ENCODE measurements around the gene PADI1. TPM values are rescaled to one million over a fixed set of nuclear protein-coding genes. Genes with fewer than 3 reads are reported as not detected.

The PADI1 gene
- total RNA-seq, 1 experiment from 2014 or later, result not detected

DNA sequence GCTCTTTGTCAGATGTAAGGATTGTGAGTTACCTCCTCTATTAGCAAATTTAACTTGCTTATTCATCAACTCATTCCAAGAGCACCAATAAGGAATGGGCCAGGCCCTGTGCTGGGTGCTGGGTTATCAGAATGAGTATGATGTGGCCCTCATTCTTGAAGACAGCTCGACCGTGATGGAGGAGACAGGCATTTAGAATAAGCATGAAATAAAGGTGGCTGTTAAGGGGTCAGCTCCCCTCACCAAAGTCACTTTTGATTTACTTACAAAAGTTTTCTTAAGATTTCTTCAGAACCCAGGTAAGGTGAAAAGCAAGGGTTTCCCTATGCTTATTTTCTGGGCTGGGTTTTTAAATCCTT, 15.3 kb upstream of the PADI1 start:
- Histone ChIP-seq H3K36me3 (ENCODE audit: control insufficient read depth, insufficient read depth, low read length) (no peaks in the 10 kb centered on the region), H3K4me1 (no peaks in the 10 kb centered on the region), H3K4me3 (ENCODE audit: low read depth, low read length) (no peak overlapping the region), H3K27me3 (replicated peaks; ENCODE audit: control insufficient read depth, insufficient read depth, low read length) (no peaks in the 10 kb centered on the region), H3K9me3 (peaks cover 6% of the 10 kb centered on the region; the same call in 1 of the 2 replicates)
- no peaks in the 10 kb centered on the region for H3K36me3 Mint-ChIP-seq (ENCODE audit: insufficient read depth, unreplicated experiment)
- TF ChIP-seq, protein P1, sequence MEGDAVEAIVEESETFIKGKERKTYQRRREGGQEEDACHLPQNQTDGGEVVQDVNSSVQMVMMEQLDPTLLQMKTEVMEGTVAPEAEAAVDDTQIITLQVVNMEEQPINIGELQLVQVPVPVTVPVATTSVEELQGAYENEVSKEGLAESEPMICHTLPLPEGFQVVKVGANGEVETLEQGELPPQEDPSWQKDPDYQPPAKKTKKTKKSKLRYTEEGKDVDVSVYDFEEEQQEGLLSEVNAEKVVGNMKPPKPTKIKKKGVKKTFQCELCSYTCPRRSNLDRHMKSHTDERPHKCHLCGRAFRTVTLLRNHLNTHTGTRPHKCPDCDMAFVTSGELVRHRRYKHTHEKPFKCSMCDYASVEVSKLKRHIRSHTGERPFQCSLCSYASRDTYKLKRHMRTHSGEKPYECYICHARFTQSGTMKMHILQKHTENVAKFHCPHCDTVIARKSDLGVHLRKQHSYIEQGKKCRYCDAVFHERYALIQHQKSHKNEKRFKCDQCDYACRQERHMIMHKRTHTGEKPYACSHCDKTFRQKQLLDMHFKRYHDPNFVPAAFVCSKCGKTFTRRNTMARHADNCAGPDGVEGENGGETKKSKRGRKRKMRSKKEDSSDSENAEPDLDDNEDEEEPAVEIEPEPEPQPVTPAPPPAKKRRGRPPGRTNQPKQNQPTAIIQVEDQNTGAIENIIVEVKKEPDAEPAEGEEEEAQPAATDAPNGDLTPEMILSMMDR (IDR thresholded peaks at IDR 0.05; ENCODE audit: insufficient read depth in 1 of 2, low read depth in 1 of 2, low read length in 1 of 2, severe bottlenecking in 1 of 2, unreplicated experiment in 1 of 2), result no peak
- ChIA-PET POLR2A (no interaction called here), CTCF (no interaction called here)
- no peaks in the 10 kb centered on the region for H3K27me3 Mint-ChIP-seq (ENCODE audit: insufficient read depth, unreplicated experiment)
- no peaks in the 10 kb centered on the region for H3K9me3 Mint-ChIP-seq (ENCODE audit: unreplicated experiment)
- no peak overlapping the region for H3K4me3 Mint-ChIP-seq (ENCODE audit: unreplicated experiment)
- BruUV-seq (replicated peaks), result no TSS peak
- H3K27ac Mint-ChIP-seq (ENCODE audit: unreplicated experiment), result no peak overlapping the region
- DNase-seq, result no peak
- H3K4me1 Mint-ChIP-seq (ENCODE audit: low read depth, unreplicated experiment), result no peaks in the 10 kb centered on the region
- intact Hi-C loops (cut with micrococcal nuclease; ENCODE audit: unreplicated experiment), result no loop called here

DNA sequence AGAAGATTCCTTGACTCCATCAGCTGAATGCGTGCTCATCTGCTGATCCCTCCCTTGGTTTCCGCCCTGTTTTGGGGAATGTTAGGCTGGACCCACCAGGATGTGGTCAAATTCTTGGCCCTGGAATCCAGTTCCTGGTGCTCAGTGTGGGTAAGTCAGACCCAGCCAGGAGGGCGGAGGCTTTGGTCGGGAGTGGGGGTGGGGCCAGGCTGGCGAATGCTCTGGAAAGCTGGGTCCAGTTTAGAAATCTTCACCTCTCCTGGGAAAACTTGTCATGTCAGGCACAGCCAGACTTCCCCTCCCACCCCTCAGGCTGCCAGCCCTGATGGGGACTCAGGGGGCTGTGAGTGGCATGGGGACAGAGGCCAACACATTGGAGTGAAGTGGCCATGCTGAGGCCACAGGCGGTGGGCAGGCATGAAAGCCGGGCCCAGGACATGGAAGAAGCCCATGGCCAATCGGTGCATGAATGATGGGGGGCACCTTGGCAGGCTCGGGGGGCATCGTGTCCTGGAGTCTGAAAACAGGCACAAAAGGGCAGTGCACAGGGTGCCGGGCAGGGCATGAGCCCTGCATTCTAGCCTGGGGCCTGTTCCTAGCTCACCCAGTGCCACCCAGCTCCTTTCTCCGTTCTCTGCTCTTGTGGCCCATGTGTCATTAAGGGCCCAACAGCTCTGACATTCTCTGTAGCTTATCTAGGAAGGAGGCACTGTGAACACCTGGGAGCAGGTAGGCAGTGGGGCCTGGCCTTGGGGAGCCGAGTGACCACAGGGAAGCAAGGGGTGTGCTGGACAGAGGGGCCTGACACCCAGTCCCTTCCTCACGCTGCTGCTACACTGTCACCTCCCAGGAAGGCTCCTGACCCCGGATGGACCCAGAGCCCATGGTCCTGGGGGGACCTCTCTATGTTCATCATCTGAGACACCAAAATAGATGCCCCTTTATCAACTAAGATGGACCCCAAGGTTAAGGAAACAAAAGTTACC, 14.6 kb upstream of the PADI1 start:
- intact Hi-C loops (cut with micrococcal nuclease; ENCODE audit: unreplicated experiment), result loop anchor here (10.0 kb wide), 1 partner anchor 46 kb away; no protein-coding TSS in a partner anchor
- Histone ChIP-seq H3K4me3 (ENCODE audit: low read depth, low read length) (no peak overlapping the region), H3K4me1 (no peaks in the 10 kb centered on the region), H3K27me3 (replicated peaks; ENCODE audit: control insufficient read depth, insufficient read depth, low read length) (no peaks in the 10 kb centered on the region), H3K36me3 (ENCODE audit: control insufficient read depth, insufficient read depth, low read length) (no peaks in the 10 kb centered on the region), H3K9me3 (peaks cover 6% of the 10 kb centered on the region; the same call in 1 of the 2 replicates)
- no peak overlapping the region for H3K4me3 Mint-ChIP-seq (ENCODE audit: unreplicated experiment)
- no TSS peak for BruUV-seq (replicated peaks)
- TF ChIP-seq, protein P1 (IDR thresholded peaks at IDR 0.05; ENCODE audit: insufficient read depth in 1 of 2, low read depth in 1 of 2, low read length in 1 of 2, severe bottlenecking in 1 of 2, unreplicated experiment in 1 of 2), result no peak
- H3K27ac Mint-ChIP-seq (ENCODE audit: unreplicated experiment), result no peak overlapping the region
- POLR2A ChIA-PET, result no interaction called here
- H3K9me3 Mint-ChIP-seq (ENCODE audit: unreplicated experiment), result no peaks in the 10 kb centered on the region
- no peak for DNase-seq
- H3K27me3 Mint-ChIP-seq (ENCODE audit: insufficient read depth, unreplicated experiment), result no peaks in the 10 kb centered on the region
- no peaks in the 10 kb centered on the region for H3K36me3 Mint-ChIP-seq (ENCODE audit: insufficient read depth, unreplicated experiment)
- H3K4me1 Mint-ChIP-seq (ENCODE audit: low read depth, unreplicated experiment), result no peaks in the 10 kb centered on the region
- CTCF ChIA-PET, result no interaction called here

DNA sequence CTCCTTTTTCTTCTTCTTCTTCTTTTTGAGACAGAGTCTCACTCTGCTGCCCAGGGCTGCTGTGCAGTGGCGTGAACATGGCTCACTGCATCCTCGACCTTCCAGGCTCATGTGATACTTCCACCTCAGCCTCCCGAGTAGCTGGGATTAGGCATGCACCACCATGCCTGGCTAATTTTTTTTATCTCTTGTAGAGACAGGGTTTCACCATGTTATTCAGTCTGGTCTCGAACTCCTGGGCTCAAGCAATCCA, 13.0 kb upstream of the PADI1 start:
- ChIA-PET POLR2A (interaction anchor here (0.6 kb wide), 1 partner anchor 87 kb away, joined by 3 read pairs; no protein-coding TSS in a partner anchor), CTCF (no interaction called here)
- no peaks in the 10 kb centered on the region for H3K36me3 Mint-ChIP-seq (ENCODE audit: insufficient read depth, unreplicated experiment)
- Histone ChIP-seq H3K27me3 (replicated peaks; ENCODE audit: control insufficient read depth, insufficient read depth, low read length) (no peaks in the 10 kb centered on the region), H3K9me3 (peaks cover 6% of the 10 kb centered on the region; the same call in 1 of the 2 replicates), H3K36me3 (ENCODE audit: control insufficient read depth, insufficient read depth, low read length) (no peaks in the 10 kb centered on the region), H3K4me1 (no peaks in the 10 kb centered on the region), H3K4me3 (ENCODE audit: low read depth, low read length) (no peak overlapping the region)
- no peaks in the 10 kb centered on the region for H3K9me3 Mint-ChIP-seq (ENCODE audit: unreplicated experiment)
- TF ChIP-seq, protein P1 (IDR thresholded peaks at IDR 0.05; ENCODE audit: insufficient read depth in 1 of 2, low read depth in 1 of 2, low read length in 1 of 2, severe bottlenecking in 1 of 2, unreplicated experiment in 1 of 2), result no peak
- no TSS peak for BruUV-seq (replicated peaks)
- DNase-seq, result no peak
- H3K4me3 Mint-ChIP-seq (ENCODE audit: unreplicated experiment), result no peak overlapping the region
- H3K27me3 Mint-ChIP-seq (ENCODE audit: insufficient read depth, unreplicated experiment), result no peaks in the 10 kb centered on the region
- no peak overlapping the region for H3K27ac Mint-ChIP-seq (ENCODE audit: unreplicated experiment)
- H3K4me1 Mint-ChIP-seq (ENCODE audit: low read depth, unreplicated experiment), result no peaks in the 10 kb centered on the region
- intact Hi-C loops (cut with micrococcal nuclease; ENCODE audit: unreplicated experiment), result loop anchor here (10.0 kb wide), 1 partner anchor 47 kb away; no protein-coding TSS in a partner anchor
